IPS DF 4.7 (cell line): ENCODE results near the gene PACRG.
"Not testable (repeated sequence)": the region's sequence is repeated elsewhere in the genome, so short reads cannot be mapped to it uniquely, and the experiment has no call there.

Source experiments
- DNase-seq: peaks from one replicate; pipeline ENCODE4 v3.0.0-alpha.2; 2013; ENCODE audit warnings: low spot score; ENCODE audit errors: extremely low read depth

PACRG gene

DNA sequence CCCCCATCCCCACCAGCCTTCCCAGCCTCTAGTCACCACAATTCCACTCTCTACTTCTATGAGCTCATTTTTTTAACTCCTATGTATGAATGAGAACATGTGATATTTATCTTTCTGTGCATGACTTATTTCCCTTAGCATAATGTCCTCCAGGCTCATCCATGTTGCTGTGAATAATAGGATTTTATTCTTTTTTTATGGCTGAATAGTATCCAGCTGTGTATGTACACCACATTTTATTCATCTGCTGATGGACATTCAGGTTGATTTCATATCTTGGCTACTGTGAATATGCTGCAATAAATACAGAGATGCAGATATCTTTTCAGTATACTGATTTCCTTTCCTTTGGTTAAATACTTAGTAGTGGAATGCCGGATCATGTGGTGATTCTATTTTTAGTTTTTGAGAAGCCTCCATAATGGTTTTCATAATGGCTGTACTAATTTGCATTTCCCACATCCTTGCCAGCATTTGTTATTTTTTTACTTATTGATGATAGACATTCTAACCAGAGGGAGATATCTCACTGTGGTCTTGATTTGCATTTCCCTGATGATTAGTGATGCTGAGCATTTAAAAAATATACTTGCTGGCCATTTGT, 194.9 kb downstream of the PACRG start:
- no peak for DNase-seq

DNA sequence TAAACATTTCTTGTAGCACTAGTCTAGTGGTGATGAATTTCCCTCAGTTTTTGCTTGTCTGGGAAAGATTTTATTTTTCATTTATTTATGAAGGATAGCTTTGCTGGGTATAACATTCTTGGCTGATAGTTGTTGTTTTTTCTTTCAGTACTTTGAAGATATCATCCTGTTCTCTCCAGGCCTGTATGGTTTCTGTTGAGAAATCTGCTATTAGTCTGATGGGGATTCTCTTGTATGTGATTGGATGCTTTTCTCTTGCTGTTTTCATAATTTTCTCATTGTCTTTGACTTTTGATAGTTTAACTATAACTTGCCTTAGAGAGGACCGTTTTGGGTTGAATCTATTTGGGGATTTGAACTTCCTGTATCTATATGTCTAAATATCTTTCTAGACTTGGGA, 207.1 kb downstream of the PACRG start:
- no peak for DNase-seq

DNA sequence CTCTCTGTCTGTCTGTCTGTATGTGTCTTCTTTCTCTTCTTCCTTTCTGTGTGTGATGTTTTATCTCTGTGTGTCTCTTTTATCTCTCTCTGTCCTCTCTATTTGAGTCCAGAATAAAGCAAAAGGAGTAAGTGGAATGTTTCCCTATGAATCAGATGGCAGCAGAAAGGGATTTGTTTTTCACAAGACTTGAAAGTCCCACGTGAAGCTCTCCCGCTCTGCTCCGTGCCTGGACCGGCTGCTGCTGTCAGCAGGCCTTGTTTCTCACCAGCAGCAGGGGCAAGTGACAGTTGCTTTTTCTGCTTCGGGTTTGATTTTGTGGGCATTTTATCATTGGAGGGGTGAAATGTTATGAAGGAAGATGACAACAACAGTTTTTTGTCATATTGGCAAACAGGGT, 212.7 kb downstream of the PACRG start:
- DNase-seq, result no peak

DNA sequence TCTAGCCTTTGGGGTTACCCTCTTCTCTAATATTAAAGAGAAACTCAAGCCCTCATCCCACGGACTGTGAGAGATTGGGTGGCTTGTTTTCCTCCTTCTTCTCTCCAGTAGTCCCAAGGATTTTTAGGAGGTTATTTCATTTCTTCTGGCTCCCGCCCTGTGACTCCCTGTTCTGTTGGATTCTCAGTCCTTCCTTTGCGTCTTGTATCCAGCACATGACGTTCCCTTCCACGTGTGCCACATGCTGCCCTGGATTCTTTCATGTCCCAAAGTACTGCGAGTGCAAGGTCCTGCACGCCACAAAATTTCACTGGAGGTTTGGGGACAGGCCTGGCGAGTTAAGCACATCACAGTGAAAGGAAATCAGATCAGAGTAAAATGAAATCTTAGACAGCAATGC, 213.4 kb downstream of the PACRG start:
- DNase-seq, result no peak

DNA sequence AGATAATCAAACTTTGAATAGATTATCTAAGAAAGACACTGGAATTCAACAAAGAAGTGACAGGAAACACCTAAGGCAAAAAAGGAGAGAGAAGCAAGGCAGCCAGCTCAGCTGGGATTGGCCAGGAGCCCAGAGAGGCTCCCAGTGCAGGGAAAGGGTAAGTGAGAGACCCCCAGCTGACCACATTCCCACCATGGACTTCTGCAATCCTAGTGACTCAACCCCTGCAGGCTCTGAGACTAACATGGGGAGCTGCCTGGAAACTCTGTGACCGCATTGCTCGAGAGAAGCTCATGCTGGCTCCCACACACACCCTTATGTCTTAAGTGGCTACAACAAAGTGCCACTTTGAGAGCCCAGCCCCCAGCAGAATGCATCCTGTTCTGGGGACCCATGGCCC, 215.1 kb downstream of the PACRG start:
- no peak for DNase-seq

DNA sequence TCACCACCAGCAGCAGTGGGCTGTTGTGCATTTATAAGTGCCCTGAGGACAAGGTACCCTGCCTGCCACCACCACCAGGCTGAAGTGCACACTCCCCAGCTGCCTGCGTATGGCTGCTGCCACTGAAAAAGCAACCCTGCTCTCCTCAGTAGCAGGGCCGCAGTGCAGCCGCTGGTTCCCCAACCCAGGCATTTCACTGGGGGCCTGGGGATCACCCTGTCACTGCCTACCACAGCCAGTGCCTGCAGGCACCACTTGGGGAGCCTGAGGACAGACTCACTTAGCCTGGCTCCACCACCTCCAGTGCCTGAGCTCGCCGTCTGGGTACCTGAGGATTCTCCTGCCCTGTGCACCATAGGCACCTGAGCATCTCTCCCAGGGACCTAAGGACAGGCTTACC, 215.6 kb downstream of the PACRG start:
- no peak for DNase-seq

DNA sequence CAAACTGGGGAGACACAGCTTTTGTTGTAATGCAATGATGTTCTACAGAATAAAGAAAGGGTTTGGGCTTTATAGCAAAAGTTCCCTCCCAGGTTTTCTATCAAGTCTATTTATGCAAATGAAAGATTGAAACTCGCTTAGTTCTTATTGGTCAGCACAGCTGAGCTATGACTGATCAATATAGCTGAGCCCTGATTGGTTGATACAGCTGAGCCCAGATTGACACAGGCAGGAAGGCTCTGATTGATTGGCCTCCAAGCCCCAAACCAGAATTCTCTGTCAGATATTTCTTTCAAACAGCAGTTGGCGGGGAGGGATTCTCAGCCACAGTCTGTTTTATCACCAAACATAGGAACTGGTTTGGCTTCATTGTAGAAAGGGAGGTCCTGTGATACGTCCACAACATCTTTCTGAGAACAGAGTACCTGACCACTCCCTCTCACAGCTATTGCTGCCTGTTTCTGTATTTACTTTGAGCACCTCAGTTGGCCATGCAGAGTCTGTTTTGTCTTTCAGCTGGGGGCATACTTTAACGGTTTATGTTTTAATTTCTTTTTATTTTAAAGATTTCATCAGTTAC, 223.5 kb downstream of the PACRG start:
- DNase-seq, result no peak

DNA sequence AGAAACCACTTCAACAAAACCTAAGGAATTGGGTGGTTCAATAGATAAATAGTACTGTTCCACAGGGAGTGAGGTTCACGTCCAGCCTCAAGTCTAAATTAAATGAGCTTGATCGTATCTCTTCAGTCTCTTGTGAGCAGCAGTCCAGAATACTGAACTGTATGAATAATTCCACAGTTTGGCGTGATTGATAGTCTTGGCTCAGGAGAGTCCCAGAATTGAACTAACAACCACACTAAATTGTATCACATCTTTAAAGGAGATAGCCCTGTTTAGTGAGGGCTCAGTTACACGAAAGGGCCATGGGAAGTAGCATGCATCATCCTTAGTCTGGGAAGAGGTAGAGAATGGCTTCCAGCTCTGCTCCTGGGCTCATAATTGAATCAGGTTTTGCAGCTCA, 224.6 kb downstream of the PACRG start:
- DNase-seq, result no peak

DNA sequence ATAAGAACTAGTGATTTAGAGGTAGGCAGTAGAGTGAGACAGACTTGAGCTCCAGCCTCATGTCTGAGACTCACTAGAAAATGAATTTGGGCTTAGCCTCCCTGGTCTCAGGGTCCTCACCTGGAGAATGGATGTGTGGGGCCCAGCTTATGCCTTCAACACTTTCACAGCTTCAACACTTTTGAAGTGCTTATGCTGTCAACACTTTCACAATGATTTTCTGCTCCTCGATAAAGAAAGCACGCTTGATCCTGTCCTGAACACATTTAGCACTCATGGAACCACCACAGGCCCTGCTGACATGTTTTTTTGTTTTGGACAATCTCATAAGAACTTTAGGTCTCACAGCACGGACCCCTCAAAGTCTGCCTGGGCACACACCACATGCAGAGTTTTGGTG, 229.3 kb downstream of the PACRG start:
- no peak for DNase-seq

DNA sequence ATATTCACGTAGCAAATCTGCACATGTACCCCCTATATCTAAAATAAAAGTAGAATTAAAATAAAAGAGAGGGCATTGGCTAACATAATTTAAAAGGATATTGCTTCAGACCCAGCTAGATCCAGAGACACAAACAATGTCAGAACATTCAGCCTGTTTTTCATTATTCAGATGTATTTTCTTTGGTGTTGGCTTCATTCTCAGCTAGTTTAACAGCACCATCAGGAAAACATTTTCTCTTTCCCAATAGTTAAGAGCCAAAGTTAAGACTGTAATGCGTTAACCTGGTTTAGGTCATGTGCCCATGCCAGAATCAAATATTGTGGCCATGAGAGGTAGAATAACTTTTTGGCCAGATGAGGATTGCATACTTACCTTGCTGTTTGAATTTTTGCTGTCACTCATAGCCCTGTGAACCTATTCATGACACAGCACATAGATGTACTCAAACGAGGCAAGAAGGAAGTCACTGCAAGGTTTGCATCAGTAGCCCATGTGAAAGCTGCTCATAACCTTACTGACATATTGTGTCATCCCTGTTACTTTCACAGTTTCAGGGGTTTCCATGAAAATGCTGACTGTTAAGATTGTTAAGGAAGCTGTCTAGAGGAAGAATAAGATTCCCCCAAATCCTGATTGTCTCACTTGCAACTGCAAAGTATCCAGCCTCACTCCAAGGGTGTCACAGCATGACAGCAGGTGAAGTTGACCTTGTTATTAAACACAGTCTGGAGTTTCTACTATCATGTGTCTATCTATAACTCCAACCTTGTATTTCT, 233.1 kb downstream of the PACRG start:
- DNase-seq, result no peak

DNA sequence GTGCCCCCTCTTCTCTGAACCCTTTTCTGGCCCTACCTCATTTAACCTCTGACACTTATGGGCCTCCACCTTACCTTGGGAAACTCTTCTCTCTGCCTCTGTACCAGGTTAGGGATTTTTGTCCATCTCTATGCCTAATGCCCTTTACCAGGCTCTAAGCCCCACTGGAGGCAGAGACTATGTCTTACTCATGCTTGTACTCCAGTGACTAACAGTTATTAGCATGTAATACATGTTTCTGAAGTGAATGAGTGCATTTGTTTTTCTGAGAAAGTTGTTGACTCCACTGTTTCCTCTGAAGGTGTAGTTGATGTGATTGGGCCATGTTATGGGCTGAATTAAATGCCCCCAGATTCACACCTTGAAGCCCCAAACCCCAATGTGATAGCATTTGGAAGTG, 234.3 kb downstream of the PACRG start:
- no peak for DNase-seq

DNA sequence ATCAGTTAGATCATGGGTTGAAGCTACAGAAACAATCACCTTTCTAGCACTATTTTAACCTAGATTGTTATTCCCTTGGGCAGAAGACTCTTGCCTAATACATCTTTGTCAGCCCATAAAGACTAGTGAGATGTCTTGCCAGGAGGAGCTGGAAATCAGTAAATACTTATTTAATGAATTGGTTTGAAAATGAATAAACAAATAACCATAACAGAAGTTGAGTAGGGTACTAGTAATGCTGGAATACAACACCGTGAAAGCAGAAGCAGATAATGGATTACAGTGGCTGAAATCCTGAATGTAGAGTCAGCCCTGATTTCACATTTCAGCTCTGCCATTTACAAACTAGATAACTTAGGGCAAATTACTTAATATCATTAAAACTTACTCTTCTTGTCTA, 236.1 kb downstream of the PACRG start:
- no peak for DNase-seq

DNA sequence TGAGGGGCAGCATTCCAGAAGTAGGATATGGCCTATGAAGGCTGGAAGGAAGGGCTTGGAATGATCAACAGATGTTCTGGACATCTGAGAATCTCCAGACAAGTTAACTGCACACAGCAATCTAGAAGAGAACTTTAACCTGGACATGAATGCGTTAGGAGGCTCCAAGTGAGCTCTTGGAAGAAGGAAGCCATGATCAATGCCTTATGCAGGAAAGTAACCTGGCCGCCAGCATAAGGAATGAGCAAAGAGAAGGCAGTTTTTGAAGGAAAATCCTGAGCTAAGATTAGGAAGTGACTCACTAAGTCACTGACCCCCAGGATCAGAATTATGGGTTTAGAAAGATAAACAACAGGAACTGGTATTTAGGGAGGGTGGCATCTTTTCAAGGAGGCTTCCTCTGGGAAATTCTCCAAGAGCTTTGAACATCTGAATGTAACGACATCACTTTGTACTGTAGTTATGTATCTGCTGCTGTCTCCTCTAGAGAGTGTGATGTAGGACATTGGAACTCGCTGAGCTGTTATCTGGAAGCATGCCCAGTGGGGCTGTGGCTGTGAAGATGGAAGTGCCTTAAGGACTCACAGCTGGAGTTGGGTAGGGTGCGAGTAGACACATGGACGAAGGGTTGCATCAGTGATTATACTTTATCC, 236.8 kb downstream of the PACRG start:
- DNase-seq, result no peak

DNA sequence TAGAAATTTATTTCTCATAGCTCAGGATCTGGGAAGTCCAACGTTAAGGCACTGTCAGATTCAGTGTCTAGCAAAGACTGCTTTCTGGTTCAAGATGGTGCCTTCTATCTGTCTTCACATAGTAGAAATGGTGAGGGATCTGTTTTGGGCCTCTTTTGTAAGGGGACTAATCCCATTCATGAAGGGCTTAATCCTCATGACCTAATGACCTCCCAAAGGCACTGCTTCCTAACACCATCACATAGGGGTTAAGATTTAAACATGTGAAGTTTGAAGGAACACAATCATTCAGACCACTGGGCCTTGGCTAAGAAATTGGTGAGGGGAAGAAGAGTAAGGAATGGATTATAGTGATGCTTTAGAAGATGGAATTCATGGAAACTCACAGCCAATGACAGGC, 237.6 kb downstream of the PACRG start:
- DNase-seq, result no peak

DNA sequence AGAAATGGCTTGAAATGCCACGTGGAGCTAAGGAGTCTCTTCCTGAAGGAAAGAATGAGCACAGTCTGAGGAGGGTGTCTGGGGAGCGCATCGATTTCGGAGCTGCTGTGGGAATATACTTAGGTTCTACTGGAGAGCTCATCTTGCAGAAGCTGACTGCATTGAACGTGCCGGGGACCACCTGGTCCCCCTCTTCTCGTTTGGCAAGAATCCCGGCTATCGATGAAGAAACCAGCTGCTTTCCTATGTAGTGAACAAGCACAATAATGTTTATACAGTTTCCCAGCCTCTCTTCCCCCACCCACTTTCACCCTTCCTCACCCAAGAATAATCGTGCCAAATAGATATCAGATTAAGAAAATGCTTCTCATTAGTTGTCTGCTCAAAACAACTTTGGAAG, 242.5 kb downstream of the PACRG start:
- DNase-seq, result no peak

DNA sequence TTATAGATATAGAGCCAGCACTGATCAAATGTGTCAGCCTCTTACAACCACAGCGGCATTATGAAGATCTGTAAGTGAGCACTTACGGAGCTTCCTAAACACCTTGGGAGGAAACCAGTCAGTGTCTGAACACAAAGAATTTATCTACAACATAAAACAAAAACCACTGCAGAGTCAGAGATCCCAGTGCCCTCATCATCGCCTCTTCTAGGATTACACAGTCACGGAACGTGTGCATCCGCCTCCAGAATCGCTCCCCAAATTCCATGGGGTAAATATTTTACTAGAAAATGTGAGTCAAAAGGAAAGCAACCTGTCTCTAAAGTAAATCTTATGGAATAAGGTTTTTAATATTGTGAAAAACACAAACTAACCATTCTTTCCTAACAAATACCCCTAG, 243.6 kb downstream of the PACRG start:
- no peak for DNase-seq

DNA sequence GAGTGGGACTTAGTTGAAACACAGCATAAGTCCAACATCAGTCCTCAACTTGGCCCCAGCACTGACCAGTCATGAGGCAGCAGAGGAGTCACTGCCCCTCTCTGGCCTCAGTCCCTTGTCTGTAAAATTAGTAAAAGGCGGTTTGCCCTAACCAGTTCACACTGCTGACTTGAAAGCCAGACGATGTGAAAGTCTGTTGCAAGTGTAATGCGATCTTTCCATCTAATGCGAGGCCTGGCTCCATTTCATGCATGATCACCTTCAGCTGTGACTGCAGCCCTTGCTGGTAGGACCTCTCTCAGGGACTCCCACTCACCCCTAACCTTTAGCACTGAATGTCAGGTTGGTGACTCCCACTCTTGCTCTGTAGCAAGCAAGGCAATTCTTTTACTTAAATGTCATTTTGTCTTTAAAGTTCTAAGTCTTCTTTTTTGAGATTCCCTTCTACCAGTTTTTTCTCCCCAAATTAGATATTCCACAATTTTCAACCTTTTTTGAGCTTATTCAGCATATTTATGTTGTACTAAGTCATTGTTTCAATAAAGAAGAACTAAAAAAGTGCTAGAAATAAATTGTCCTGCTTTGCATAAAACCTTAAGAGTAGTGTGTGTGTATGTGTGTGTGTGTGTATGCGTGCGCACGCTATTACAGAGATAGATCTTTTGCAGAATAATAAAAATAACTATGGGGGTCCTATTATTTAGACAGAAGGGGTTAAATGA, 245.5 kb downstream of the PACRG start:
- DNase-seq, result no peak

DNA sequence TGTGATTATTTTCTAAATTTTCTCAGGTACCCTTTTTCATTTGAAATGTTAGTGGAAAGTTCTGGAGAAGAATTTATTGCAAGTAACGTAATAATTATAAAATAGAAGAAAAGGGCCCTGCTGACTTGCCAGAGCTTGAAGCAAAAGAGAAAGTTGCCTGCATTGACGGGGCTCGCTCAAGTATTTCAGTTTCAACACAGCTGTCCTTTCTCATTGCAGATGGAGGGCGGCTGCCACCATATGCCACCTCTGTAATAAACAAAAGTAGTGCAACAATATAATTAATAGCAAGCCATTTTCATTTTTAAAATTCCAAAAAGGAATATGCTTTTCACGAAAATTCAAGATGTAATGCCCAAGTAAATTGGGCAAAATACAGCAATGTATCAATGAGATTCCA, 246.2 kb downstream of the PACRG start:
- DNase-seq, result no peak

DNA sequence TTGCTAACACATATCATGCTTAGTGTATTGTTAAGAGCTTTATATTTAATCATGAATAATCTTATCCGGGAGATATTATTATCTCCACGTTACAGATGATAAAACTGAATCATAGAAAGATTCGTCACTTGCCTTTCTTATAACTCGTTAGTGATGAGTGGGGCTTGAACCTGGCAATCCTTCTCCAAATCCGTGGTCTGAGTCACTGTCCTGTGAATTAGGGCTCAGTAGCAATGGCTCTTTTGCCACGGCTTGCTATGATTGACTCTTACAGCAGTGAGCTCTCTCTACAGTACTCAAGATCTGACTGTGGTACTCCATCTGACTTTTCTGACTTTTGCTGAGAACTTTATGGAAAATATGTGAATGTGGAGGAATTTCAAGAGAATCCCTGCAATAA, 246.9 kb downstream of the PACRG start:
- no peak for DNase-seq

DNA sequence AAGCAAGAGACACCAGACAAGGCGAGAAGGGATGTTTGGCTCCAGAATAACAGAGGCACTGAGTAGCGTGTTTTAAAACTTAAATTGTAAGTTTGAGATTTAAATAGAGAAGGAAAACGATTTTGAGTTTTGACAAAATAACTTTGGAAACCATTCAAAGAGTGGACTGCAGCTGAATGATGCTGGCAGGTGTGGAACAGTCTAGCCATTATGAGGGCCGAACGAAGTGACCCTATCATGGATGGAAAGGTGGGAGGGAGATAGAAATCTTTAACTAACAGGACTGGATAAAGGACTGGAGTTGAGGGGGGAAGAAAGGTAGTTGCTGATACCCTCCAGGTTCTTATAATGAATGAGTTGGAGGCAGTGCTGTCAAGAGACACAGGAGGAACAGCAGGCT, 248.4 kb downstream of the PACRG start:
- DNase-seq, result no peak

DNA sequence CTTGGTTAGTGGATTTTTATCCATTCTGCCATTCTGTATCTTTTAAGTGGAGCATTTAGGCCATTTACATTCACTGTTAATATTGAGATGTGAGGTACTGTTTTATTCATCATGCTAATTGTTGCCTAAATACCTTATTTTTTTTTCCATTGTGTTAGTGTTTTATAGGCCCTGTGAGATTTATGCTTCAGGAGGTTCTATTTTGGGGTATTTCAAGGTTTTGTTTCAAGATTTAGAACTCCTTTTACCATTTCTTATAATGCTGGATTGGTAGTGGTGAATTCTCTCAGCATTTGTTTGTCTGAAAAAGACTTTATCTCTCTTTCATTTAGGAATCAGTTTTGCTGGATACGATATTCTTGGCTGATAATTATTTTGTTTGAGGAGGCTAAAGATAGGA, 255.5 kb downstream of the PACRG start:
- not testable (repeated sequence) for DNase-seq

DNA sequence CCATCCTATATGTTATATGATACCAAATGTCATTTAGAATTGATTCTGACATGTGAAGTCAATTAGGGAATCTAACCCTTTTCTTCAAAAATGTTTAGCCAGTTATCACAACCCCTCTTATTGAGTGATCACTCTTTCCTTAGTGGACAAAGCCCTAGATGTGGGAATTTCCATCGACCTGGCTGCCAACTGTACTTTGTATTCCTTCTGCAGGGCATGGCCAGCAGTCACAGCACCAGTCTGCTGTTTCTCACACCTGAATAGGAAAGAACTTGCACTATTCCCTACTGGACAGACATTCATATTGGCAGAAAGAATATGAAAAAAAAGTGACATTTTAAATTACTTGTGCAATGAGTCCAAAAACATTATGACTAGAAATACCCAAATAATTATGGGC, 271.0 kb downstream of the PACRG start:
- no peak for DNase-seq
